Astrocyte of the hippocampus (primary cell): ENCODE results near the gene SCRT2.
"Not testable (repeated sequence)": the region's sequence is repeated elsewhere in the genome, so short reads cannot be mapped to it uniquely, and the experiment has no call there.

Source experiments
- DNase-seq: peaks from one replicate; pipeline ENCODE4 v3.0.0; 2011; ENCODE audit warnings: low read depth, low spot score

Gene SCRT2

DNA sequence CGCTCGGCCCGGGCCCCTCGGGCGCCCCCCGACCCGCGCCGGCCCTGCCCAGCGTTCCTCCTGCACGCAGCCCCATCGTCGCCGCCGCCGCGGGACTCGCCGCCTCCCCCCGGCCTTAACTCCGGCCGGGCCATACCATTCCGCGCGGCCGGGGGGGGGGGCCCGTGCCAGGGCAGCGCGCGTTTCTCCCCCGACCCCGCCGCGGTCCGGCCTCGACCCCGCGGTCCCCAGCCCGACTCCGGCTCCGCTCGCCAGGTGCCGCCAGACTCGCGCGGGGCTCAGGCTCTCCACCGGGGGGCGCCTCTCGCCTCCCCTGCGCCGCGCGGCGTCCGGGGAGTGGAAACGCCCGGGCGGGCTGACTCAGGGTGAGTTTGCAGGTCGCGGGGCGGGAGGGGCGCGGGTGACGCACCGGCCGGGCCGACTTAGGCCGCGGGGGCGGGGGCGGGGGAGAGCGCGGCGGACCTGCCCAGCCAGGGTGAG is 22.5 kb downstream of the SCRT2 start, which contains the start of gene SRXN1:
SRXN1 (minus strand) TSS at position 91 of the 480 bp plus-strand sequence; CDS start at position 76, 15 bp downstream.
- DNase-seq: peak; percentile 97

DNA sequence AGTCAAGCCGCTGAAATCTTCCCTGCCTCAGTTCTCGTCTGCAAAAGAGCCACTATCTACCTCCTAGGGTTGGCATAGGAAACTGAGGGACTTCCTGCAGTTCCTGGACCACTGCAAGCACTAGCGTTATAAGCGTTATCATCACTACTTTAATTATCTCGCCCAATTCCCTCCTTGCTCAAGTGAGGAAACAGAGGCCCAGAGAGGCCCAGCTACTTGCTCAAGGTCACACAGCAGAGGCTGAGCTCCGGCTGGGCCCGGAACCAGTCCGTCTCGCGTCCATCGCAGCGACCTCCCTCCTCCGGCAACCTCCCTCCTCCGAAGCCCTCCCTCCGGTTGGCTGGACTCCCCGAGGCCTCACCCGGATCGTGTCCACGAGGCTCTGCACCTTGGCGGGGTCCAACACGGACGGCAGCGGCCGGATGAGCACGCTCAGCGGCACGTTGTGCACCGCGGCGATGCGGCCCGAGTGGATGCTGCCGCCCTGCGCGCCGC is 22.9 kb downstream of the SCRT2 start:
- no peak for DNase-seq

DNA sequence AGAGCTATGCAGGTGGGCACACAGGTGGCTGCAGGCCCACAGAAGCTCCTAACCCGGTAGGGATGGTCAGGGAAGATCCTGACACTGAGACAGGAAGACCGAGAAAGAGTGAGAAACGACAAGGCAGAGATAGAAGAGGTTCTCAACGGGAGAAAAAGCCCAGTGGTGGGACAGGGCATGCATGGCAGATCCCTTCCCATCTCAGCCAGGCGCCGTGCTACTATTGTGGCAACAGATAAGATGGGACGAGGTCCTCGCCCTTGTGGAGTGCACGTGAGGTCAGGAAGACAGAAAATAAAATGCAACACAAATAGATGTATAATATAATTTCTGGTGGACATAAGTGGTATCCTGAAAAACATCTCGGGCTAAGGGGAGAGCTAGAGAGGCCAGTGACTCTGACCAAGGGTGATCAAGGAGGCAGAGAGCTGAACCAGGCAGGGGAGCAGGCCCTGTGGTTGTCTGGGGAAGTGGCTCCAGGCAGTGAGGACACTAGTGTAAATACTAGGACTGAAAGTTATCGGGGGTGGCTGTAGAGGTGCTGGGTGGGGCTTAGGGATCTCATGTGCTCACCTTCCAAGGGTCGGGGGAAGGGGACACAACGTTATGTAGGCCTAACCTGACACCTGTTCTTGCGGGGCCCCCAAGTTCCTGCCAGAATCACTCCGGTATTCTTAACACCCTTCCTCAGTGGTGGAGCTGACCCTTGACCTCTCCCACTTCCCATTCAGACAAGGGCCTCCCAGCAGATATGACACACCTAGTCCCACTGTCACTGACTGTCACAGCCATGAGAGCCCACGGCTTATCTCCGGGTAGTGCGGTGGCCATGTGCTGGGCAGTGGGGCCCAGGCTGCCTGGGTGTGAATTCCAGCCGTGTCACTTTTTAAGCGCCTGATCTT is 23.6 kb downstream of the SCRT2 start:
- no peak for DNase-seq

DNA sequence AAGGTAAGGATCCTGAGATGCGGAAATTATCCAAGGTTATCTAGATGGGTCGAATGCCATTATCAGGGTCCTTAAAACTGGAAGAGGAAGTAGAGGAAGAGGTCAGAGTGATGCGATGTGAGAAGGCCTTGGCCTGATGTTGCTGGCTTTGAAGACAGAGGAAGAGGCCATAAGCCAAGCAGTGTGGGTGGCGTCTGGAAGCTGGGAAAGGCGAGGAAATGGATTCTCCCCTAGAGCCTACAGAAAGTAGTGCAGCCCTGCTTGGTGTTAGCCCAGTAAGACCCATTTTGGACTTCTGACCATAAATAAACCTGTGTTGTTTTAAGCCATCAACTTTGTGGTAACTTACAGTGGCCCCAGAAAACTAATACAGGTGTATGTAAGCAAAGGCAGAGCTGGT is 24.6 kb downstream of the SCRT2 start:
- DNase-seq: no peak

DNA sequence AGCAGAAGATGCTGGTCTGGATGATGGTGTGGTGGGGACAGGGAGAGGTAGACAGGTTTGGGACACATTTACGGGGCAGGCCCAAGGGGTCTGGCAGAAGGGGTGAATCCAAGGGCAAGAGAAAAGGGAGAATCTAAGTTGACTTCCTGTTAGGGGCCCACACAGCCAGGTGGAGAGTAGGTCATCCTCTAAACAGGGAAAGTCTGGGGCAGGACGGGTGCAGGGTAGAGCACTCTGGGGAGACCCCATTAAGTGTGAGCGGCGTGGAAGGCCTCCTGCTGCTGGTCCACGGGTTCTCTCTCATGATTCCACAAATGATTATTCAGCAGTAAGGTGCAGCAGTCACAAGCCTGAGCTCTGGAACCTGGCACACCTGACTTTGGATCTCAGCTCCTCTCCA is 25.3 kb downstream of the SCRT2 start:
- DNase-seq: no peak

DNA sequence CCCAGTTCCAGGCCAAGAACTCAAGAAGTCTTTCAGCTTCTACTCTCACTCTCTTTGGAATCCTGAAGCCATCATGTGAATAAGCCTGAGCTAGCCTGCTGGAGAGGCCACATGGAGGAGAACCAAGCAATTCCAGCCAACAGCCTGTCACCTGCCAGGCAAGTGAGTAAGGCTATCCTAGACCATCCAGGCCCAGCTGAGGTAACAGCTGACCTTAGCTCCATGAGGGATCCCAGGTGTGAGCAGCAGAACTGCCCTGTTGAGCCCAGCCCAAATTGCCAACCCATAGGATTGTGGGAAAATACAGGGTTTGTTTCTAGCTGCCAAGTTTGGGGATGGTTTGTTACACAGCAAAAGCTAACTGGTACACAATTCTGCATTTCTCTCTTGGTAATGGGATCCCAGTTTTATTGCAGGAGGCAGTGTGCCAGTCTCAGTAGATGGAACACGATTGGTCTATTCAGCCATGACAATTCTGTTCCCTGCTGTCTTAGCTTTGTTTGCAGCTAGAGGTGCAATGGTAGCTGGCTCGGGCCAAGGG is 28.1 kb downstream of the SCRT2 start:
- no peak for DNase-seq

DNA sequence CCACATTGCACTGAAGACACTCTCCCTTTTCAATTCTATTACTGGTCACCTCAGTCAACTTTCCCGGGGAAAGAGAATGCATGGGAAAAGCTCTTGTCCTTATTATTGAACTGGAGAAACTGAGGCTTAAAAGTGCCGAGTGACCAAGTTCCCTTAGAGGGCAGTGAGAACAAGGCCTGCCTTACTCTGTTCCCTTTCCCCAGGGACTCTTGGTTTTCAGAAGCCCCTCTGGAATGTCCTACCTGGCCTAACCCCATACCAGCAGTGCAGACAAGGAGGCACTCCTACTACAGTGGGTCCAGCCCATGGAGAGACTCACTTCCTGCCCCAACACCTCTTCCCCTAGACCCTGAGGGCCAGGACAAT is 28.8 kb downstream of the SCRT2 start:
- no peak for DNase-seq

DNA sequence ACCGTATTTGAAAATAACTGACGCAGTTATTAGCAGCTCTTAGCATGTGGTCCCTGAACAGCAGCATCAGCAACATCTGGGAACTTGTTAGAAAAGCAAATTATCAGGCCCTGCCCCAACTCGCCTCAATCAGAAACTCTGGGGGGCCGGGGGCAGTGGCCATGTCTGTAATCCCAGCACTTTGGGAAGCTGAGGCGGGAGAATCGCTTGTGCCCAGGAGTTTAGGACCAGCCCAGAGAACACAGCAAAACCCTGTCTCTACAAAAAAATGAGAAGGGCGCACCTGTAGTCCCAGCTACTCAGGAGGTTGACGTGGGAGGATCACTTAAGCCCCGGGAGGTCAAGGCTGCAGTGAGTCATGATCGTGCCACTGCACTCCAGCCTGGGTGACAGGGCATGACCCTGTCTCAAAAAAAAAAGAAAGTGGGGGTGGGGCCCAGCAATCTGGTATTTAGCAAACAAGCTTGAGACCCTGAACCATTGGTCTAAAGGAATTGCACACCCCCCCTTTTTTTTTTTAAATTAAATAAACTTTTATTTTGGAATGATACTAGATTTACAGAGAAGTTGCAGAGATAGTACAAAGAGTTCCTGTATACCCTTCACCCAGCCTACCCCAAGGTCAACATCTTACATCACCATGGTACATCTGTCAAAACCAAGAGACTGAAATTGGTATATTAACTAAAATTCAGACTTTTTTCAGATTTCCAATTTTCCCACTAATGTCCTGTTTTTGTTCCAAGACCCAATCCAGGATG is 29.3 kb downstream of the SCRT2 start:
- no peak for DNase-seq

DNA sequence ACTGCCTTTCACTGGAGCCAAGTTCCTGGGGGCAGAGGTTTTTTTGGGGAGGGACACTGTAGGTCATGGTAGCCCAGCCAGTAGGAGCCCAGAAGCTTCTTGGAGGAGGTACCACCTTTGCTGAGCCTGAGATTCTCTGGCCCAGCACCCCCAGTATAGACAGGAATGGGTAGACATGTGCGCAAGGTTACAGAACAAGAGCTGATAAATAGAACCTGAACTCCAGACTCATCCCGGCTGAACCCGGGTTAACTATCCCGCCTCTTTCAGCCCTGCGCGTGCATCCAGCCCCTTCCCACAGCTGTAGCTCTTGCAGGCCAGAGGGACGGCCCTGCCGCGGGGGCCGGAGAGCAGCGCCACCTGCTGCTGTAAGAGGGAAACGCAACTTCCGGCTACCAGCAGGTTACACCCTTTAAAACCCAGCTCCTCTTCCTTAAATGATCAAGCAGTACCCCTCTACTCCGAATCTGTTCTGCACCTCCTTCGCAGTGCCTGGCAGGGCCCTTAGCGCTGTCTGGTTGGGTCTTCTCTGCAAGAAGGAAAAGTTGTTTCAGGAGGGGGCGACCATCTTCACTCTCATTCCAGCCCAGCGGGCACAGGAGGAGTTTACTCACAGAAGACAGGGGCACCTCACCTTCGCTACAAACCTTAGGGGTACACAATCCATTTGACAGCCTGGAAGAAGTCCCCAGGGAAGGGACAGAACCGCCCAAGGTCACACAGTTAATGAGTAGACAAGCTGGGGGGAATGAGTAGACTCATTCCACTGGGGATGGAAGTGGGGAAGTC is 30.1 kb downstream of the SCRT2 start:
- peak; percentile 85 for DNase-seq

DNA sequence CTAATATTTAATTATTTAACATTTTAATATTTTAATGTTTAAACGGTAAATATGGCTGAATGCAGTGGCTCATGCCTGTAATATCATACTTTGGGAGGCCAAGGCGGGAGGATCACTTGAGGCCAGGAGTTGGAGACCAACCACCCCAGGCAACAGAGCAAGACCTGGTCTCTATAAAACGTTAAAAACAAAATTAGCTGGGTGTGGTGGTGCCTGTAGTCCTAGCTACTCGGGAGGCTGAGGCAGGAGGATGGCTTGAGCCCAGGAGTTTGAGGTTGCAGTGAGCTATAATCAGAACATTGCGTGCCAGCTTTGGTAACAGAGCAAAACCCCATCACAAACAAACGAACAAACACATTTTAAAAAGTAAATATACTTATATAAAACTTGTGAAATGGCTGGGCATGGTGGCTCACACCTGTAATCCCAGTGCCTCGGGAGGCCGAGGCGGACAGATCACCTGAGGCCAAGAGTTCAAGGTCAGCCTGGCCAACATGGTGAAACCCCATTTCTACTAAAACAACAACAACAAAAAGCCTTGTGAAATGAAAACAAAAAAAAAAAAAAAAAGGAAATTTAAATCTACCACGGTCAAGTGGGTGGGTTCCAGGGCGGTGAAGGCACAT is 30.8 kb downstream of the SCRT2 start:
- no peak for DNase-seq

DNA sequence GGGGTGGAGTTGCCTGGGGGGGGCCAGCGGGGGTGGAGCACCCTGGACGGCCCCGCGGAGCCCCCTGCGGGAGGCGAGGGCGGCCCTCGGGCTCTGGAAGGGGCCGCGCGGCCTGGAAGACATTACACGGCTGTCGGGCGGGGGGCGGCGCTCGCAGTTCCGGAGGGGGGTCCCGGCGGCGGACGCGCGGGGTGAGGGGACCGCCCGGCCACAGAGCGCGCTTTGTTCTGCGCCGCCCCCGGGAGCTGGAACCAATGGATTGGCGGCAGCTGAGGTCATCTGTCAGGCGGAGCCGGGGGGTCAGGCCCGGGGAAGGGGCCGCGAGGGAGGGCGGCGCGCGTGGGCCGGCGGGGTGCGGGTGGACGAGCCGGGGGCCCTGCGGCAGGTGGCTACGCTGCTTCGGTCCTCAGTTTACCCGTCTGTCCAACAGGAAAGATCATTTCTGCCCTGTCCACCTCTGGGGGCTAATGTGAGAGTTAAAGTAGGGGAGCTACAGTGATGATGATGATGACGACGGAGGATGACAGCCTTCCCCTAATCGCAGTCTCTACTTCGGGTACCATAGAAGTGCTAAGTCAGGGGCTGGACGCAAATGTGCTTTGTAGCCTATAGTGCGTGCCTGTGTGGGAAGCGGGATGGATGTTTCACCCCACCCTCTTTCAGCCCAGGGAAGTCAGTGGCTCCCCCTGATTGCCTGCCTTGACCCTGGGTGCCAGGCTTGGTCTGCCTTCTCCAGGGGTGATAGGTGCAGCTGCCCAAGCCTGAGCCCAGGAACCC is 33.0 kb downstream of the SCRT2 start:
- DNase-seq: peak; percentile 44

DNA sequence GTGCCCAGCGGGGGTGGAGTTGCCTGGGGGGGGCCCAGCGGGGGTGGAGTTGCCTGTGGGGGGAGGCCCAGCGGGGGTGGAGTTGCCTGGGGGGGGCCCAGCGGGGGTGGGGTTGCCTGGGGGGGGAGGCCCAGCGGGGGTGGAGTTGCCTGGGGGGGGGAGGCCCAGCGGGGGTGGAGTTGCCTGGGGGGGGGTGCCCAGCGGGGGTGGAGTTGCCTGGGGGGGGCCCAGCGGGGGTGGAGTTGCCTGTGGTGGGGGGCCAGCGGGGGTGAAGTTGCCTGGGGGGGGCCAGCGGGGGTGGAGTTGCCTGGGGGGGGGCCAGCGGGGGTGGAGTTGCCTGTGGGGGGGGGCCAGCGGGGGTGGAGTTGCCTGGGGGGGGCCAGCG is 33.6 kb downstream of the SCRT2 start:
- not testable (repeated sequence) for DNase-seq

DNA sequence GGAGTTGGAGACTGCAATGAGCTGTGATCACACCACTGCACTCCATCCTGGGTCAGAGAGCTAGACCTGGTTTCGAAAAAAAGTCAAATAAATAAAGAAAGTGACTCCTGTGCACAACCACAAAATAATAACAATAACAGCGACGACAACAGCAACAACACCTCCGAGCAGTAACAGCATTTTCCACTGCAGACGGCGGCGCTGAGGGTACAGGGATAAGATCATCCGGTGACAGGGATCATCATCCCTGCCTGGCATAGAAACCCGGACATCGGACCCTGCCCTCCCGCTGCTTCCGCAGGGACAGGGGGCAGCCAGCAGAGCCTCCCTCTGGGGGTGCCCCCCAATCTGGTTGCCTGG is 34.1 kb downstream of the SCRT2 start:
- DNase-seq: no peak

DNA sequence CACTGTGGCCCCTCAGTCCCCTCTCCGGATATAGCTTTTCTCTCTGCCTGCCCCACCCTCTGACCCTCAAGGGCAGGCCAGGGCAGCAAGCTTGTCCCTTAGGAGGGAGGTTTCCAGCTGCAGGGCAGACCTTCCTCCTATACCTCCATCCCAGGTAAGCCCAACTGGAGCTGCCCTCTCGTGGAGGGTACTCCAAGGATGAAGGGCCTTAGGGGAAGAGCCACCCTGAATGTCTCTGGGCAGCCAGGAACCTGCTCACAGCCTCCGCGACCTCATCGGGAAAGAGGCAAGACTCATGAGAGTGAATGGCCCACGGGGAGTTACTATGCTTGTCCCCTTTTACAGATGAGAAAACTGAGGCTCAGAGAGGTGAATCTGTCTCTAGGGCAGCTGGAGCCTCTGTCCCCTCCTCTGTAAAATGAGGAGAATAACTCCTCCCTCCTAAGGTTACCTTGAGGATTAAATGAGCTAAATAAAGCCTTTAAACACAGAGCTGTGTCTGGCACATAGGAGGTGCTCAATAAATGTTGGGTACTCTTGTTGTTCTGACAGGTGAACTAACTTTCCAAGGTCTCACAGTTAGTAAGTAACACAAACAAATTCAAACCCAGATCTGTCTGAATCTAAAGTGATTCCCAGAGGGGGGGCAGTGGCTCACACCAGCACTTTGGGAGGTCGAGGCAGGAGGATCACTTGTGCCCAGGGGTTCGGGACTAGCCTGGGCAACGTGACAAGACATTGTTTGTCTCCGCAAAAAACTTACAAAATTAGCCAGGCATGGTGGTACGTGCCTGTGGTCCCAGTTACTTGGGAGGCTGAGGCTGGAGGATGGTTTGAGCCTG is 34.7 kb downstream of the SCRT2 start:
- DNase-seq: no peak

DNA sequence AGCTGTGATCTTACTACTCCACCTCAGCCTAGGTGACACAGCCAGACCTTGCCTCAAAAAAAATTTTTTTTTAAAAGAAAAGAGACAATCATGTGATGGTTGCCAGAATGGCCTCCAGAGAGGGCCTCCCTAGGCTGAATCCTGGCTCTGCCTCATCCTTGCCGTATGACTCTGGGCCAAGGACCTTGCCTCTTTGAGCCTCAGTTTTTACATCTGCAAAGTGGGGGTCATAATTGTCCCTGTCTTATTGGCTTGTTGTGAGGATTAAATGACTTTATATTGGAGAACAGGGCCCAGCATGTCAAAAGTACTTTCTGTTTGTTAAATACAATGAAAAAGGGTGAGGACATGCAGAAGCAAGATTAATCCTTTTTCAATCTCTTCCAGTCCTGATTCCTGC is 37.0 kb downstream of the SCRT2 start:
- DNase-seq: no peak

DNA sequence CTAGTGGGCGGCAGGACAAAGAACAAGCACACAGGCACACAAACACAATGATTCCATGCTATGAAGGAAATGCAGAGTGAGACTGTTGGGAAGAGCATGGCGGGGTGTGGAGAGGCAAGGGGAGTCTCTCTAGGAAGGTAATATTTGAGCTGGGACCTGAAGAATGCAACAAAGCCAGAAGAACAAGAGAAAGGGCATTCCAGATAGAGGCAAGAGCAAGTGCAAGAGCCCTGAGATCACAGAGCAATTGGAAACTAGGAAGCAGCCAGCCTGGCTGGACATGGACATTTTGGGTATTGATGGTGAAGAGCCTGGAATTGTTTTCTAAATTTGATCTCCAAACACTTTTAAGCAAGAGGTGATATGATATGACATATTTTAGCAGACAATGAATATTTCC is 38.0 kb downstream of the SCRT2 start:
- DNase-seq: no peak

DNA sequence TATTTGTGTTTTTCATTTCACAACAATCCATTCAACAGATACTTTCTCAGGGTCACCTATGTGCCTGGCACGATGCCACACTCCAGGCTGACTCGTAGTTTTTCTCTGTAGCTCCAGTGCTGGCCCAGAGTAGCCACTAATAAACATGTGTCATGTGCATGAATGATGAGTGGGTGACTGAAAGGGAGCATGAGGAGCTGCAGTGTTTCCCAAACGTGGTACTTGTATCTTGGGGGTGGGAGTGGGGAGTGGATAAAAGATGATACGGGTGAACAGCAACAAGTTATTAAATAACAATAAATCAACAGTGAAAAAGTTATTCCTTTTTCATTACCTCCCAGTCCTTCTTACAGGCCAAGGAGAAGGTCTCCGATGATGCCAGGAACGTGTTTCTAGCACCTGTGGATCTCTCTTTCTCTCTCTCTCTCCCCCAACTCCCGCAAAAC is 39.7 kb downstream of the SCRT2 start:
- DNase-seq: no peak

DNA sequence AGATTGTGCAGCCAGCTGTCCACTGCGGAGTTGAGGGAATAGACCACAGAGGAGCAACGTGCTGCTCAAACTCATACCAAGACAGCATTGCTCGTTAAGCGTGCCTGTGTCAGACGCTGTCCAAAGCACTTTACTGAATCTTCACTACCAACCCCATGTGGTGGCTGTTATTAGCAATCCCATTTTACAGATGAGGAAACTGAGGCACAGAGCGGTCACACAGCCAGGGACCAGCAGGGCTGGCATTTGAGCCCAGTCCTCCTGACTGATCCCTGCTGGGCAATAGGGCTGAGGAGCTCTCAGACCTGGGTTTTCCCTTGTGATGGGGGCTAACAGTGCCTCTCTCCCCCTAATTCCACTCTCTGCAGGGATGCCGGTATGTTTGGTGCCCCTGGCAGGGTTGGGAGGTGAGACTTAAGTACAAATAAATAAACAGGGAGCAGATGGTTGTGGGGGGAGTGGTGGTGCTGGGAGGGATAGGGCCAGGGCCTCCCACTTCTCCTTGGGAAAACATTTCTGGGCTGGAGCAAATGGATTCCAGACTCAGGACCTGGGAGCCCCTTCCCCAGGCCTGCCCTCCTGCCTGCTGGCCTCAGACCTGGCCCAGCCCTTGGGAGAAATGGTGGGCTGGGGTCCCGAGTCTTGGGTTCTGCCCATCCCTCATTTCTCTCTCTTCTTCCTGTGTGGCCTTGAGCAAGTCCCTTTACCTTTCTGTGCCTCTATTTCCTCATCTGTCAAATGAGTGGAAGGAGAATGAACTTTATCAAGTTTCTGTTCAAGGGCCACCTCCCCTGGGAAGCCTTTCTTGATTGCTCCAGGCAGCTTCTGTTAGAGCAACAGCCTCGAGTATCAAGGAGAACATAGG is 40.3 kb downstream of the SCRT2 start:
- no peak for DNase-seq
